CD4-positive, alpha-beta memory T cell (primary cell): ENCODE results near the gene GLIPR1L2. TPM values are rescaled to one million over a fixed set of nuclear protein-coding genes. Genes with fewer than 3 reads are reported as not detected.

Experiments
- CTCF ChIA-PET: fragments of 350-600 bp; sonication (Branson Sonifier 250); formaldehyde crosslinking; loops from one replicate; lab custom pipeline; 2021; ENCODE audit warnings: inconsistent platforms; ENCODE audit not compliant: partially characterized antibody; lab: Charles Lee
- POLR2A ChIA-PET: fragments of 350-600 bp; sonication (Branson Sonifier 250); formaldehyde crosslinking; loops from one replicate; lab custom pipeline; 2021; ENCODE audit not compliant: partially characterized antibody; lab: Charles Lee
- DNase-seq, 5 donors: peaks; one replicate each; pipeline versions ENCODE4 v3.0.0 to v3.0.0-alpha.2; 2020 to 2022; ENCODE audit warnings: mixed read lengths in 1 of 5
- H3K27ac ChIP-seq: one replicate; pipeline ENCODE4 v1.7.0; 2013; ENCODE audit warnings: low read depth, low read length
- H3K27me3 ChIP-seq: 2 replicates; pipeline ENCODE4 v1.7.0; 2013; ENCODE audit warnings: mild to moderate bottlenecking, low read length, moderate library complexity; ENCODE audit not compliant: insufficient read depth
- H3K36me3 ChIP-seq: 2 replicates; pipeline ENCODE4 v1.7.0; 2013; ENCODE audit warnings: mild to moderate bottlenecking, low read length, moderate library complexity; ENCODE audit not compliant: insufficient read depth
- H3K4me1 ChIP-seq: 2 replicates; pipeline ENCODE4 v1.7.0; 2013; ENCODE audit warnings: mild to moderate bottlenecking, low read length, moderate library complexity; ENCODE audit not compliant: insufficient read depth
- H3K4me3 ChIP-seq, 2 donors: one replicate each; pipeline ENCODE4 v1.7.0; 2013; ENCODE audit warnings: low read length in 2 of 2, mild to moderate bottlenecking in 1 of 2
- H3K9me3 ChIP-seq, 2 donors: one replicate each; pipeline ENCODE4 v1.7.0; 2013; ENCODE audit warnings: low read length in 2 of 2, control low read depth in 1 of 2; ENCODE audit not compliant: control insufficient read depth in 1 of 2
- H3K27ac Mint-ChIP-seq, 7 donors: one replicate each; pipeline ENCODE4 v1.8.0; 2020 to 2021; ENCODE audit warnings: mixed read lengths in 7 of 7, mild to moderate bottlenecking in 6 of 7, inconsistent platforms in 3 of 7, moderate library complexity in 3 of 7
- H3K27me3 Mint-ChIP-seq, 2 donors: one replicate each; pipeline ENCODE4 v1.8.0; 2020 to 2021; ENCODE audit warnings: mixed read lengths in 2 of 2
- H3K36me3 Mint-ChIP-seq, 2 donors: one replicate each; pipeline ENCODE4 v1.8.0; 2020 to 2021; ENCODE audit warnings: mixed read lengths in 2 of 2, inconsistent platforms in 1 of 2, mild to moderate bottlenecking in 1 of 2
- H3K4me1 Mint-ChIP-seq, 4 donors: one replicate each; pipeline ENCODE4 v1.8.0; 2020 to 2021; ENCODE audit warnings: mixed read lengths in 4 of 4, mild to moderate bottlenecking in 1 of 4
- H3K4me3 Mint-ChIP-seq, 8 donors: one replicate each; pipeline ENCODE4 v1.8.0; 2020 to 2021; ENCODE audit warnings: mixed read lengths in 8 of 8, mild to moderate bottlenecking in 7 of 8, moderate library complexity in 6 of 8, inconsistent platforms in 3 of 8
- H3K9me3 Mint-ChIP-seq, 8 donors: one replicate each; pipeline ENCODE4 v1.8.0; 2020 to 2021; ENCODE audit warnings: mixed read lengths in 8 of 8, mild to moderate bottlenecking in 5 of 8, inconsistent platforms in 3 of 8, moderate library complexity in 1 of 8
- intact Hi-C: fragments of 100-400 bp; cut with micrococcal nuclease; formaldehyde crosslinking; loops from one replicate; pipeline ENCODE4 v1.15.1; 2023
- polyA plus RNA-seq, 2 donors: library from polyadenylated mRNA; unstranded; fragments of 300-500 nt; fragmentation: Illumina TruSeq; gene quantifications; one replicate each; pipeline ENCODE4 v1.2.3, GENCODE V29; 2021
- total RNA-seq, 2 experiments: library from RNA; stranded (reverse); gene quantifications; one replicate each; pipeline ENCODE4 v1.2.3, GENCODE V29; 2021

Gene GLIPR1L2
- total and polyA plus RNA-seq, 4 experiments from 2014 or later = 0.47 to 2.5 (median 1.1) TPM

GRCh38 chr12:75360920-75361319, 30.0 kb upstream of the GLIPR1L2 start:
- H3K4me3 ChIP-seq = no peak overlapping the region
- peaks cover 0 to 1% of the 10 kb centered on the region in 2 donors for H3K36me3 Mint-ChIP-seq
- no peaks in the 10 kb centered on the region for H3K27me3 ChIP-seq
- no peaks in the 10 kb centered on the region for H3K36me3 ChIP-seq
- H3K4me3 Mint-ChIP-seq = no peak overlapping the region
- H3K9me3 ChIP-seq = no peaks in the 10 kb centered on the region
- H3K27ac ChIP-seq = no peak overlapping the region
- H3K4me1 ChIP-seq = peaks cover 8% of the 10 kb centered on the region
- peak overlapping the region in 4 of 7 donors; percentile 11 to 72 (median 34) for H3K27ac Mint-ChIP-seq
- DNase-seq = peak in 2 of 5 donors; percentile 1 to 24
- CTCF ChIA-PET = no interaction called here
- peaks cover 3 to 13% (median 12%) of the 10 kb centered on the region in 4 donors for H3K4me1 Mint-ChIP-seq
- no peaks in the 10 kb centered on the region for H3K27me3 Mint-ChIP-seq
- peaks cover 0 to 8% (median 2%) of the 10 kb centered on the region in 8 donors for H3K9me3 Mint-ChIP-seq
- POLR2A ChIA-PET = no interaction called here
- intact Hi-C loops = no loop called here

- no peaks in the 10 kb centered on the region for H3K36me3 ChIP-seq
- H3K4me3 ChIP-seq = no peak overlapping the region
- no peak for DNase-seq
- H3K27ac ChIP-seq = no peak overlapping the region
- intact Hi-C loops = no loop called here
- Mint-ChIP-seq H3K9me3 (peaks cover 0 to 8% (median 2%) of the 10 kb centered on the region in 8 donors), H3K4me1 (peaks cover 3 to 14% (median 12%) of the 10 kb centered on the region in 4 donors), H3K27ac (peak overlapping the region in 2 of 7 donors; percentile 14 to 24), H3K36me3 (peaks cover 0 to 1% of the 10 kb centered on the region in 2 donors), H3K27me3 (no peaks in the 10 kb centered on the region), H3K4me3 (no peak overlapping the region)
- CTCF ChIA-PET = no interaction called here
- no peaks in the 10 kb centered on the region for H3K27me3 ChIP-seq
- peaks cover 8% of the 10 kb centered on the region for H3K4me1 ChIP-seq
- POLR2A ChIA-PET = no interaction called here
- H3K9me3 ChIP-seq = no peaks in the 10 kb centered on the region
Measured at GRCh38 chr12:75361408-75361807, 29.5 kb upstream of the GLIPR1L2 start.

- no peaks in the 10 kb centered on the region for H3K27me3 Mint-ChIP-seq
- Histone ChIP-seq H3K4me1 (peaks cover 8% of the 10 kb centered on the region), H3K9me3 (no peaks in the 10 kb centered on the region), H3K4me3 (no peak overlapping the region), H3K36me3 (no peaks in the 10 kb centered on the region), H3K27ac (no peak overlapping the region), H3K27me3 (no peaks in the 10 kb centered on the region)
- H3K4me1 Mint-ChIP-seq = peaks cover 3 to 13% (median 12%) of the 10 kb centered on the region in 4 donors
- ChIA-PET POLR2A (no interaction called here), CTCF (interaction anchor here (0.9 to 1.1 kb wide), 2 partner anchors 31 kb away, joined by 3 read pairs; partner anchors contain the start of gene GLIPR1L1)
- H3K9me3 Mint-ChIP-seq = peaks cover 0 to 8% (median 1%) of the 10 kb centered on the region in 8 donors
- H3K36me3 Mint-ChIP-seq = peaks cover 0 to 1% of the 10 kb centered on the region in 2 donors
- H3K4me3 Mint-ChIP-seq = no peak overlapping the region
- DNase-seq = no peak
- intact Hi-C loops = no loop called here
- H3K27ac Mint-ChIP-seq = no peak overlapping the region
Measured at GRCh38 chr12:75364919-75365318, 26.0 kb upstream of the GLIPR1L2 start.

- POLR2A ChIA-PET = no interaction called here
- H3K4me3 Mint-ChIP-seq = no peak overlapping the region
Measured at GRCh38 chr12:75366629-75367028, 24.3 kb upstream of the GLIPR1L2 start.

GRCh38 chr12:75374971-75375370, 15.9 kb upstream of the GLIPR1L2 start:
- no peaks in the 10 kb centered on the region for H3K4me1 ChIP-seq
- Mint-ChIP-seq H3K27ac (no peak overlapping the region), H3K9me3 (no peaks in the 10 kb centered on the region), H3K4me3 (no peak overlapping the region), H3K4me1 (peaks cover 0 to 1% (median 0%) of the 10 kb centered on the region in 4 donors), H3K27me3 (no peaks in the 10 kb centered on the region), H3K36me3 (peaks cover 0 to 9% of the 10 kb centered on the region in 2 donors)
- no peaks in the 10 kb centered on the region for H3K27me3 ChIP-seq
- ChIA-PET POLR2A (no interaction called here), CTCF (interaction anchor here (1.1 kb wide), 1 partner anchor 16 kb away, joined by 3 read pairs; the partner anchor contains the start of gene GLIPR1L2)
- no peaks in the 10 kb centered on the region for H3K36me3 ChIP-seq
- intact Hi-C loops = no loop called here
- H3K9me3 ChIP-seq = no peaks in the 10 kb centered on the region
- DNase-seq = no peak
- no peak overlapping the region for H3K4me3 ChIP-seq
- H3K27ac ChIP-seq = no peak overlapping the region

More at GRCh38 chr12:75366629-75367028, 24.3 kb upstream of the GLIPR1L2 start:
- Mint-ChIP-seq H3K4me1 (peaks cover 0 to 3% (median under 1%) of the 10 kb centered on the region in 4 donors), H3K27me3 (no peaks in the 10 kb centered on the region), H3K36me3 (no peaks in the 10 kb centered on the region), H3K9me3 (peaks cover 0 to 1% (median 0%) of the 10 kb centered on the region in 8 donors), H3K27ac (no peak overlapping the region)
- Histone ChIP-seq H3K27me3 (no peaks in the 10 kb centered on the region), H3K4me1 (no peaks in the 10 kb centered on the region), H3K36me3 (no peaks in the 10 kb centered on the region), H3K27ac (no peak overlapping the region), H3K9me3 (no peaks in the 10 kb centered on the region), H3K4me3 (no peak overlapping the region)
- CTCF ChIA-PET = interaction anchor here (0.7 to 2.1 kb wide), 2 partner anchors 32 to 729 kb away, joined by 4 to 5 read pairs; partner anchors contain the start of gene GLIPR1L1
- no peak for DNase-seq
- intact Hi-C loops = no loop called here

GRCh38 chr12:75378354-75378753, 12.5 kb upstream of the GLIPR1L2 start:
- Mint-ChIP-seq H3K4me1 (peaks cover 0 to 2% (median under 1%) of the 10 kb centered on the region in 4 donors), H3K9me3 (no peaks in the 10 kb centered on the region), H3K27ac (peak overlapping the region in 1 of 7 donors; percentile 67), H3K4me3 (no peak overlapping the region), H3K27me3 (no peaks in the 10 kb centered on the region), H3K36me3 (peaks cover 0 to 9% of the 10 kb centered on the region in 2 donors)
- ChIA-PET CTCF (interaction anchor here (1.0 kb wide), 1 partner anchor 108 kb away, joined by 3 read pairs; no protein-coding TSS in a partner anchor), POLR2A (no interaction called here)
- no peak overlapping the region for H3K4me3 ChIP-seq
- no peaks in the 10 kb centered on the region for H3K9me3 ChIP-seq
- no peaks in the 10 kb centered on the region for H3K36me3 ChIP-seq
- H3K4me1 ChIP-seq = no peaks in the 10 kb centered on the region
- no peaks in the 10 kb centered on the region for H3K27me3 ChIP-seq
- intact Hi-C loops = no loop called here
- H3K27ac ChIP-seq = no peak overlapping the region
- no peak for DNase-seq

GRCh38 chr12:75389061-75389460, 1.8 kb upstream of the GLIPR1L2 start:
- H3K36me3 Mint-ChIP-seq = peaks cover 0 to 4% of the 10 kb centered on the region in 2 donors
- H3K4me1 Mint-ChIP-seq = peaks cover 29 to 55% (median 40%) of the 10 kb centered on the region in 4 donors
- DNase-seq = no peak
- Histone ChIP-seq H3K4me1 (peaks cover 40% of the 10 kb centered on the region), H3K4me3 (no peak overlapping the region), H3K27me3 (no peaks in the 10 kb centered on the region), H3K36me3 (no peaks in the 10 kb centered on the region), H3K27ac (peak overlapping the region; percentile 20), H3K9me3 (no peaks in the 10 kb centered on the region)
- POLR2A ChIA-PET = interaction anchor here (3.3 to 4.4 kb wide), 2 partner anchors 92 to 121 kb away, joined by 35 to 106 read pairs; partner anchors contain the start of genes GLIPR1 and KRR1
- CTCF ChIA-PET = interaction anchor here (4.9 kb wide), 1 partner anchor 97 kb away, joined by 87 read pairs; no protein-coding TSS in a partner anchor
- H3K27ac Mint-ChIP-seq = peak overlapping the region in 5 of 7 donors; percentile 31 to 99 (median 43)
- no peaks in the 10 kb centered on the region for H3K9me3 Mint-ChIP-seq
- H3K4me3 Mint-ChIP-seq = peak overlapping the region in 1 of 8 donors; percentile 92
- intact Hi-C loops = no loop called here
- no peaks in the 10 kb centered on the region for H3K27me3 Mint-ChIP-seq
